ENCODE results near the gene DAND5.

Gene DAND5, protein sequence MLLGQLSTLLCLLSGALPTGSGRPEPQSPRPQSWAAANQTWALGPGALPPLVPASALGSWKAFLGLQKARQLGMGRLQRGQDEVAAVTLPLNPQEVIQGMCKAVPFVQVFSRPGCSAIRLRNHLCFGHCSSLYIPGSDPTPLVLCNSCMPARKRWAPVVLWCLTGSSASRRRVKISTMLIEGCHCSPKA

DNA sequence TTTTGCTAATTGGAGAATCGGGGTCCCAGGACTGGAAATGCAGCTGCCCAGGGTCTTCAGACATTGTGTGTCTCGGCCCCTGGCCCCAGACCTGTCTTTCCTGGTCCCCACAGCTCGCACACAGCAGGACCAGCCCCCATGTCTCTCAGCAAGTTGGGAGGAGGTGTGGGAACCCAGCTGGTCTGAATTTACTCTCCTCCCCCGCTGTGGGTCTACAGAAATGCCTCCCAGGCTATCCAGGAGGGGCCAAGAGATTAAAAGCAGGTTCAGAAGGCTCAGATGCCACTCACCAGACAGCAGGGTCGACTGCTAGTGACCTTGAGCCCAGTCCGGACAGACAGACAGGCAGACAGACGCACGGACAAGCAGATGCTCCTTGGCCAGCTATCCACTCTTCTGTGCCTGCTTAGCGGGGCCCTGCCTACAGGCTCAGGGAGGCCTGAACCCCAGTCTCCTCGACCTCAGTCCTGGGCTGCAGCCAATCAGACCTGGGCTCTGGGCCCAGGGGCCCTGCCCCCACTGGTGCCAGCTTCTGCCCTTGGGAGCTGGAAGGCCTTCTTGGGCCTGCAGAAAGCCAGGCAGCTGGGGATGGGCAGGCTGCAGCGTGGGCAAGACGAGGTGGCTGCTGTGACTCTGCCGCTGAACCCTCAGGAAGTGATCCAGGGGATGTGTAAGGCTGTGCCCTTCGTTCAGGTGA, at the start of gene DAND5:
Gene DAND5, plus strand, starts transcription at position 285 of the 697 bp plus-strand sequence. Its CDS starts 85 bp downstream, at position 370.
- DNase-seq (ENCODE audit: low read depth), result no peak

DNA sequence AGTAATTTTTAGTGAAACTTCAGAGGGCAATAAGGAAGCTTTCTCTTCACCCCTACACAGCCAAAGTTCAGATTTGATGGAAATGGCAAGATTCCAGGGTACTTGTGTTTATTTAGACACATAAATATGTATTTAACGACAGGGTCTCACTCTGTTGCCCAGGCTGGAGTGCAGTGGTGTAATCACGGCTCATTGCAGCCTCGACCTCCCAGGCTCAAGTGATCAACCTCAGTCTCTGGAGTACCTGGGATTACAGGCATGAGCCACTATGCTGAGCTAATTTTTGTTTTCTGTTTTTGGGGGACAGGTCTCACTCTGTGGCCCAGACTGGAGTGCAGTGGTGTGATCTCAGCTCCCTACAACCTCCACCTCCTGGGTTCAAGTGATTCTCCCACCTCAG, 48.3 kb upstream of the DAND5 start:
- no peak for DNase-seq (ENCODE audit: low read depth)

DNA sequence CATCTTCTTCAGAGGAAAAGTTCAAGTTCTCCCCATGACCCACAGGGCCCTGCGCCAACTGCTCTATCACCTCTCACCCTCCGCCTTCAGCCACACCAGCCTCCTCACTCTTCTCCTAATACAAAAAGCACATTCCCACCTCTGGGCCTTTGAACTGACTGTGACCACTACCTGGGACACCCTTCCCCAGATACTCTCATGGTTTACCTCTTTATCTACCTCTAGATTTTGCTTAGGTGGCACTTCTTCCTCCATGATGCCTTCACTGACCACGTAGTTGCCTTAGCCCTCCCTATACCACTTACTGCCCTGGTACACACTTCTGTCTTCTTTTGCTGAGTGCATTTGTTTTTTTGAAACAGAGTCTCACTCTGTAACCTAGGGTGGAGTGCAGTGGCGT, 46.4 kb upstream of the DAND5 start:
- no peak for DNase-seq (ENCODE audit: low read depth)

DNA sequence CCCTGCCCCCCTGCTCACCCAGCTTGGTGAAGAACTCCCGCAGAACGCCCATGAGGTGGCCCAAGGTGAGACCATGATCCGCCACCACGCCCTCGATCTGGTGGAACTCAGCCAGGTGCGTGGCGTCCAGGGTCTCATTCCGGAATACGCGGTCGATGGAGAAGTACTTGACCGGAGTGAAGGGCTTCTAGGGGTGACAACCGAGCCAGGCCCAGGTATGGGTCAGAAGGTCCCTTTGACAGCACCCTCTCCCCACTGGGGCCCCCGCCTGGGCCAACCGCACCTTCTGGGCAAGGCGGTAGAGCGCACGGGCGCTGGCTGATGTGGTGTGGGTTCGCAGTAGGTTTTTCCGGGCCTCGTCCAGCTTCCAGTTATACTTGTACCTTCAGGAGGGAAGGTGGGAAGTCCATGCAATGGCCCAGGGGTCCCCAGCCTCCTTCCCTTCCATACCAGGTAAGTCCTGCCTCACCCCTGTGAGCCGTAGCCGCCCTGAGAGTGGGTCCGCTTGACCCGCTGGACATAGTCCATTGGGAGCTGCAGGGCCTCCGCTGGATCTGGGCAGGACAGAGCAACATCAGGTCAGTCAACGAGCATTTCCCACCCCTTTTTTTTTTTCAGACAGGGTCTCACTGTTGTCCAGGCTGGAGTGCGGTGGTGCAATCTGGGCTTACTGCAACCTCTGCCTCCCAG, 44.6 kb upstream of the DAND5 start:
- DNase-seq (ENCODE audit: low read depth), result no peak

- no peak for DNase-seq (ENCODE audit: low read depth)
These were observed 39.3 kb upstream of the DAND5 start for GRCh38 chr19:12930002-12930645.

DNA sequence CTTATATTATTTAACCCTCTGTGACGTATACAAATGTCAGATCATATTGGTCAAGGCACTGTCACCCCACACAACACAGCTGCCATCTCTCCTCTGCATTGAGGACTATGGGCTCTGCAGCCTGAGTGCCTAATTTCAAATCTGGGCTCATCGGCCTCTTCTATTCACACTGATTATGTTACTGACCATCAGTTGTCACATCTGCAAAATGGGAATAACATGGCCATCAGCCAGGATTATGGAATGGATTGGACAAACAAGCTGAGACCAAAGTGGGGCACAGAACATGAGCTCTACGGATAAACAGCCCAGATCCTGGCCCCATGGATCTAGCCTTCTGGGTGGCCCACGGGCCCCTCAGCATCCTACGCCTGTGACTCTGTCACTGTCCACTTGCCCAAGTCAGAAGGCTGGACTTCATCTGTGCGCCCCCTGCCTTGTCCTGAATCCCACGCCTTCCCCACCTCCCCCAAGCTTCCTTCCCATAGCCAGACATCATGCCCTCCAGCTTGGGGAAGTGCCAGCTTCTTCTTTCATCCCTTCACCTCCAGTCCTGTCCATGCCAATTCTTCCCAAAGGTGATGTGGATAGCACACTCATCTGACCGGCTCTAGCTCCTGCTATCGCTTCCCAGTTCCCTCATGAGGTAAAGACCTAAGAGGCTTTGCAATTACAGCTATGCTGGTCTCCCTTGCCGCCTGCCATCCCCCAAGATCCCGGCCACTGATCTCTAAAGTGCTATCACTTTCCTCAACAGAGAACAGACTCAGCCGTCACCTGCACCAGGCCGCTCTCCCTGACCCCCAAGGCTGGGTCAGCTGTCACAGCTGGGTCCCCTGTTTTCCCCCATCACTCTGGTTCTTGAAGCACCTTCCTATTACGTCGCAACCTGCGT, 36.7 kb upstream of the DAND5 start:
- DNase-seq (ENCODE audit: low read depth), result no peak

DNA sequence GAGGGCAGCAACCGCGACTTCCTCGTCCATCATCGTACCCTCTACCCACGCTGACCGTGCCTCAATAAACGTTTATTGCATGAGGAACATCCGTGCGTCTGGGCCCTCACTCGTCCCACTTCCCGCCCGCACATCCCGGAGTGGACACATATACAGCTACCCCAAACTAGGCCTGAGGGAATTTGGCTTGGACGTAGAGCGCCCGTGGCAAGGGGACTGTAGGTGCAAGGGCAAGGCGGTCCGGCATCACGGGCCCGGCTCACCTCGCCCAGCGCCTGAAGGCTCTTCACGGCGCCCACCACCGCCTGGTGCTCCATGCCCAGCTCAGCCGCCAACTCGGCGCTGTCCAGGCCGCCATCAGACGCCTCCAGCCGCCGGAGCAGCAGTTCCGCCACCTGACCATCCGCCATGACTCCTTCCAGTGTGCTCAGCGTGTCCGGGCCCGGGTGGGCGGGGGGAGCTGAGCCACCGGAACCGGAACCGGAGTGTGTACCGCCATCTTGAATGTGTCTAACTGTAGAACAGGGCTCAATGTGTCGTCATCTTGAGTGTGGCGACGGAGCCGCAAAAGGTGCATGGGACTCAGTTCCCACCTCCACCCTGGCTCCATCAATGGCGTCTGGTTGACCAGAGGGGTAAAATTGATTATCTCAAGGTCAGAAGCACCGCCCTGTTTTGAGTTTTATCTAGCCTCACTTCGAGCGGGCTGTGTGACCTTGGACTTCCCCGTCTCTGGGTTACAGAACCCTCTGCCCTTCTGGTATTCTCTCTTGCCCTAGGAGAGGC, 35.9 kb upstream of the DAND5 start, which contains the start of gene FARSA:
Gene FARSA, minus strand, starts transcription at position 425 of the 786 bp plus-strand sequence. Its CDS starts 15 bp downstream, at position 410.
- peak; percentile 86 for DNase-seq (ENCODE audit: low read depth)

DNA sequence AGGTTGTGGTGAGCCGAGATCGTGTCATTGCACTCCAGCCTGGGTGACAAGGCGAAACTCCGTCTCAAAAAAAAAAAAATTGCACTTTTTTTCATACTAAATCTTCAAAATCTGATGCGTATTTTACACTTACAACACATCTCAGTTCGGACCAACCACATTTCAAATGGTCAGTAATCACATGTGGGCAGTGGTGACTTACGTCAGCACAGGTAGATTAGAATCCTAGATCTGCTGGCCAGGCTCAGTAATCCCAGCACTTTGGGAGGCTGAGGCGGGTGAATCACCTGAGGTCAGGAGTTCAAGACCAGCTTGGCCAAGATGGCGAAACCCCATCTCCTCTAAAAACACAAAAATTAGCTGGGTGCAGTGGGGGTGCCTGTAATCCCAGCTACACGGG, 34.3 kb upstream of the DAND5 start:
- DNase-seq (ENCODE audit: low read depth), result no peak

DNA sequence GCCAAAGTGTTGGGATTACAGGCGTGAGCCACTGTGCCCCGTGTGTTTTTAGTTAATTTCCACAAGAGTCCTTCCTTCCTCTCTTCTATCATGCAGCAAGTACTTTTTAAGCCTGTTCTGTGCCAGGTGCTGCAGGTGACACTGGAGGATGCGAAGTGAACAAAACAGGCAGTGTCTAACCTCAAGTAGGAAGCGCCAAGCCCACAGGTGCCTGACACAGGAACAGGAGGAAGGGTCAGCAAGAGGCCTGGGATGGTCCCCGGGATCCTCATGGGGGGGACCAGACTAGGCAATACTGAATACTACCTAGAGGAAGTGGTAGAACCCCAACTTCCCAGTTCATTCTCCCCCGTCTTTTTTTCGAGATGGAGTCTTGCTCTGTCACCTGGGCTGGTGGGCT, 32.8 kb upstream of the DAND5 start:
- DNase-seq (ENCODE audit: low read depth), result no peak

- no peak for DNase-seq (ENCODE audit: low read depth)
These were observed 32.1 kb upstream of the DAND5 start for GRCh38 chr19:12937093-12937926.

DNA sequence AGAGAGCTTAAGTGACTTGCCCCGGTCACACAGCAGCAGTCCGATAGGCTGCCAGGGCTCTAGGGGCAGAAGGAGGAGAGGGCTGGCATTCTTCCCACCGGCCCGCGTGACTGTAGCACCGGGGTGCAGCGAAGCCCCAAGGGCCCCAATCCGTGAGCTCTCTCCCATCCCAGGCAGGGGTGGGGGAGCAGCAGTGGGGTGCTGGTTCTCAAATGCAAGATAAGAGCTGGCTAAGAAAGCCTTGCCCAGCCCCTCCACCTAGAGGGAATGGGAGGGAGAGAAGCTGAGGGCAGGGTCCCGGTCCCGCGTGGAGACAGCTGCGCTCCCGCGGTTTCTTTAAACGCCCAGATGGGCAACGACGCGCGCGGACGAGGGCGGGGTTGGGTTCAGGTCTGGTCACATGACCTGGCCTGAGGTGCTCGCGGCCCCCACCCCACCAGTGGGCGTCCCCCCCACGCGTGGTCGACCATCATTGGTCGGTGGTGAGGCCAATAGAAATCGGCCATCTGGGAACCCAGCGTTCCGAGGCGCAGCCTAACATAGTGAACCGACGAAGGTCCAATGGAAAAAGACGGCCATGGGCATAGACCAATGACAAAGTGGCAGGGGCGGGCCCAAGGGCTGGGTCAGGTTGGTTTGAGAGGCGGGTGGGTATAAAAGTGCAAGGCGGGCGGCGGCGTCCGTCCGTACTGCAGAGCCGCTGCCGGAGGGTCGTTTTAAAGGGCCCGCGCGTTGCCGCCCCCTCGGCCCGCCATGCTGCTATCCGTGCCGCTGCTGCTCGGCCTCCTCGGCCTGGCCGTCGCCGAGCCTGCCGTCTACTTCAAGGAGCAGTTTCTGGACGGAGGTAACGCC, 31.2 kb upstream of the DAND5 start, which contains the start of gene CALR:
Gene CALR, plus strand, starts transcription at position 683 of the 852 bp plus-strand sequence. Its CDS starts 71 bp downstream, at position 754.
- peak; percentile 99 for DNase-seq (ENCODE audit: low read depth)

- no peak for DNase-seq (ENCODE audit: low read depth)
These were observed 30.4 kb upstream of the DAND5 start for GRCh38 chr19:12938779-12939601.

GRCh38 chr19:12939975-12940423, 29.4 kb upstream of the DAND5 start:
- DNase-seq (ENCODE audit: low read depth), result no peak

DNA sequence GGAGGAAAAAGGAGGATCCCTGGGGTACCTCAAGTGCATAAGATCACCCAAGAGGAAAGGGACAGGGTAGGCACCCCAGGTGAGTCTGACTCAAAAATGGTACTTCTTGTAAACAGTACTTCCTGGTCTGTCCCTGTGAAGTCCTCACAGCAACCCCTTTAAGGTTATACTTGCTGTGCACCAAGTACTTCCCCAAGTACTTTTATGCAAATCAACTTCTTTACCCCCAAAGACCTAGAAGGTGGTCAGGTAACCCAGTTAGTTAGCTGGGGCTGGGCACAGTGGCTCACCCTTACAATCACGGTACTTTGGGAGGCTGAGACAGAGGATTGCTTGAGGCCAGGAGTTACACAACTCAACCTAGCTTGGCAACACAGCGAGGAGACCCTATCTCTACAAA, 28.5 kb upstream of the DAND5 start:
- no peak for DNase-seq (ENCODE audit: low read depth)

DNA sequence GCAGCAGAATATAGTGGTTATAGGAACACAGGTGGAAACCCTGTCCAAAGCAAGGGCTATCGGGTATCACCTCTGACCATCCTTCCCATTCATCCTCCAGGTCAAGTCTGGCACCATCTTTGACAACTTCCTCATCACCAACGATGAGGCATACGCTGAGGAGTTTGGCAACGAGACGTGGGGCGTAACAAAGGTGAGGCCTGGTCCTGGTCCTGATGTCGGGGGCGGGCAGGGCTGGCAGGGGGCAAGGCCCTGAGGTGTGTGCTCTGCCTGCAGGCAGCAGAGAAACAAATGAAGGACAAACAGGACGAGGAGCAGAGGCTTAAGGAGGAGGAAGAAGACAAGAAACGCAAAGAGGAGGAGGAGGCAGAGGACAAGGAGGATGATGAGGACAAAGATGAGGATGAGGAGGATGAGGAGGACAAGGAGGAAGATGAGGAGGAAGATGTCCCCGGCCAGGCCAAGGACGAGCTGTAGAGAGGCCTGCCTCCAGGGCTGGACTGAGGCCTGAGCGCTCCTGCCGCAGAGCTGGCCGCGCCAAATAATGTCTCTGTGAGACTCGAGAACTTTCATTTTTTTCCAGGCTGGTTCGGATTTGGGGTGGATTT, 25.8 kb upstream of the DAND5 start:
- DNase-seq (ENCODE audit: low read depth), result no peak

DNA sequence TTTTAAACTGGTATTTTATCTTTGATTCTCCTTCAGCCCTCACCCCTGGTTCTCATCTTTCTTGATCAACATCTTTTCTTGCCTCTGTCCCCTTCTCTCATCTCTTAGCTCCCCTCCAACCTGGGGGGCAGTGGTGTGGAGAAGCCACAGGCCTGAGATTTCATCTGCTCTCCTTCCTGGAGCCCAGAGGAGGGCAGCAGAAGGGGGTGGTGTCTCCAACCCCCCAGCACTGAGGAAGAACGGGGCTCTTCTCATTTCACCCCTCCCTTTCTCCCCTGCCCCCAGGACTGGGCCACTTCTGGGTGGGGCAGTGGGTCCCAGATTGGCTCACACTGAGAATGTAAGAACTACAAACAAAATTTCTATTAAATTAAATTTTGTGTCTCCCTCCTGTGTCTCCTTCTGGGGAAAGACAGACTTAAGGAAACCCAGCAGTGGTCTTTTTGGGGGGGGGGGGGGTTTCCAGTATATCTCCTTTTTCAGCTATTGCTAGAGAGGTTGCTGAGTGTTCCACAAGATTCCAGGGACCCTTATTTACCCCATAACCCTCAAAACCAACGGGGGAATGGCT, 25.2 kb upstream of the DAND5 start:
- DNase-seq (ENCODE audit: low read depth), result no peak

DNA sequence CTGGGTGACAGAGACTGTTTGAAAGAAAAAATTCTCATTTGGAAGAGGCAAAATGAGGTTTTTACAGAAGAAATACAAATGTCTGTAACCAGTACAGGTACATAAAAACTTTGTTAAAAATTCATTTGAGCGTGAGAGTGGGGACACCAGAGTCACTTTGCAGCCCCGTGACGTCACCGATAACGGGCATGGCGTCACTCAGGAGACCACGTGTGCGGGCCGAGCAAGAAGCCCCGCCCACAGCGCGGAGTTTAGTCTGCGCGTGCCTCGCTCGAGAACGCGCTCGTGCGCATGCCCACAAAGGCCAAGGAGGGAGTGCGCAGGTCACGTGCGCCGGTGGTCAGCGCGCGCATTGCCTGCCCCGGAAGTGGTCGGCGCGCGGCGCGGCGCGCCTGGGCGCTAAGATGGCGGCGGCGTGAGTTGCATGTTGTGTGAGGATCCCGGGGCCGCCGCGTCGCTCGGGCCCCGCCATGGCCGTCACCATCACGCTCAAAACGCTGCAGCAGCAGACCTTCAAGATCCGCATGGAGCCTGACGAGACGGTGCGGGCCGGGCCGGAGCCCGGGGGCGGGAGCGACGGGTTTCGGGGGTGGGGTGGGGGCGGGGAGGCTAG, 23.8 kb upstream of the DAND5 start, which contains the start of gene RAD23A:
Gene RAD23A, plus strand, starts transcription at position 384 of the 613 bp plus-strand sequence. Its CDS starts 87 bp downstream, at position 471.
- peak; percentile 96 for DNase-seq (ENCODE audit: low read depth)

All from activated gamma-delta T cell treated with anti-CD3 and anti-CD28 coated beads, Interleukin-2, amount 50 U/mL, for 16 hours (primary cell).